ENCODE results near the gene TREX2. TPM values are rescaled to one million over a fixed set of nuclear protein-coding genes. Genes with fewer than 3 reads are reported as not detected.

TREX2 gene
- total RNA-seq, 5 donors from 2014 or later (not counting 1 experiment from before 2014, with no cell fraction given) = 2.4 to 6.3 (median 5.4) TPM

DNA sequence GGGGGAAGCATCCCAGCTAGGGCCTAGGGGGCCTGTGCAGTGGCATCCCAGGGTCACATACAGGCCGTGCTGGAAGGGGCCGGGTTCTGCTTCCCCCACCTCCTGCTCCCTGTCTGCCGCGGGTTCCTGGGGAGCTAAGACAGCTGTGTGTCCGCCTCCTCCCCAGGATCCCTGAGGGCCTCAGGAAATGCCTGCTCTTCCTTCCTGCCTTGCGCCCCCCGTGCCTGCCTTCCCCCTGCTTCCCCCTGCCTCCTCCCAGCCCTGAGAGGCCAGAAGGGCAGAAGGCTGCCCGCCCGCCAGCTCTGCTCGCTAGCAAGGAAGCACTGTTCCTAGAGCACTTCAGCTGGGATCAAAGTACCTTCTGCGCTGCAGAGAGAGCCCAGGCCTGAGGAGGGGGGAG, 46.1 kb upstream of the TREX2 start:
- Mint-ChIP-seq H3K4me1 (no peaks in the 10 kb centered on the region), H3K27ac (no peak overlapping the region)
- WGBS (ENCODE audit: insufficient coverage) = 29% methylated on average over 6 of the region's 11 CpGs

GRCh38 chrX:153491351-153491914, 45.6 kb upstream of the TREX2 start:
- H3K27ac Mint-ChIP-seq = no peak overlapping the region
- Histone ChIP-seq H3K27me3 (replicated peaks in 1 of 2; ENCODE audit: control insufficient read depth in 2 of 2, extremely low read depth in 1 of 2, insufficient read depth in 2 of 2, low read length in 1 of 2) (peaks cover 0 to 14% of the 10 kb centered on the region in 2 experiments), H3K36me3 (ENCODE audit: control insufficient read depth in 2 of 2, extremely low read depth in 1 of 2, insufficient read depth in 1 of 2, low read length in 1 of 2) (no peaks in the 10 kb centered on the region), H3K9me3 (no peaks in the 10 kb centered on the region), H3K4me3 (ENCODE audit: control insufficient read depth in 1 of 2, extremely low read depth in 1 of 2, low read length in 1 of 2) (no peak overlapping the region), H3K27ac (ENCODE audit: low read length) (no peak overlapping the region), H3K4me1 (ENCODE audit: control insufficient read depth in 1 of 2, extremely low read depth in 1 of 2, insufficient read depth in 2 of 2, low read length in 2 of 2) (peaks cover 0 to 3% of the 10 kb centered on the region in 2 experiments)
- ATAC-seq (replicated peaks in 1 of 4) = no peak
- H3K4me1 Mint-ChIP-seq = no peaks in the 10 kb centered on the region
- H3K27me3 Mint-ChIP-seq = peaks cover 2 to 4% of the 10 kb centered on the region in 2 donors
- H3K4me3 Mint-ChIP-seq = no peak overlapping the region
- no peaks in the 10 kb centered on the region for H3K9me3 Mint-ChIP-seq
- DNase-seq = no peak
- H3K36me3 Mint-ChIP-seq = no peaks in the 10 kb centered on the region
- POLR2A ChIA-PET = no interaction called here
- CTCF ChIA-PET = no interaction called here
- WGBS (ENCODE audit: insufficient coverage) = 76% methylated on average over 2 of the region's 10 CpGs

More for the DNA sequence above, 46.1 kb upstream of the TREX2 start:
- Mint-ChIP-seq H3K9me3 (no peaks in the 10 kb centered on the region), H3K27me3 (peaks cover 2 to 4% of the 10 kb centered on the region in 2 donors), H3K4me3 (no peak overlapping the region), H3K36me3 (no peaks in the 10 kb centered on the region)
- Histone ChIP-seq H3K4me3 (ENCODE audit: control insufficient read depth in 1 of 2, extremely low read depth in 1 of 2, low read length in 1 of 2) (no peak overlapping the region), H3K4me1 (ENCODE audit: control insufficient read depth in 1 of 2, extremely low read depth in 1 of 2, insufficient read depth in 2 of 2, low read length in 2 of 2) (peaks cover 0 to 3% of the 10 kb centered on the region in 2 experiments), H3K27me3 (replicated peaks in 1 of 2; ENCODE audit: control insufficient read depth in 2 of 2, extremely low read depth in 1 of 2, insufficient read depth in 2 of 2, low read length in 1 of 2) (peaks cover 0 to 16% of the 10 kb centered on the region in 2 experiments), H3K27ac (ENCODE audit: low read length) (no peak overlapping the region), H3K9me3 (no peaks in the 10 kb centered on the region), H3K36me3 (ENCODE audit: control insufficient read depth in 2 of 2, extremely low read depth in 1 of 2, insufficient read depth in 1 of 2, low read length in 1 of 2) (no peaks in the 10 kb centered on the region)
- no peak for DNase-seq
- ChIA-PET POLR2A (no interaction called here), CTCF (no interaction called here)
- no peak for ATAC-seq (replicated peaks in 1 of 4)

GRCh38 chrX:153490217-153490930, 44.5 kb upstream of the TREX2 start:
- H3K4me1 ChIP-seq (ENCODE audit: control insufficient read depth in 1 of 2, extremely low read depth in 1 of 2, insufficient read depth in 2 of 2, low read length in 2 of 2) = peaks cover 0 to 3% of the 10 kb centered on the region in 2 experiments
- no peak overlapping the region for H3K4me3 ChIP-seq (ENCODE audit: control insufficient read depth in 1 of 2, extremely low read depth in 1 of 2, low read length in 1 of 2)
- CTCF ChIA-PET = no interaction called here
- H3K36me3 ChIP-seq (ENCODE audit: control insufficient read depth in 2 of 2, extremely low read depth in 1 of 2, insufficient read depth in 1 of 2, low read length in 1 of 2) = no peaks in the 10 kb centered on the region
- Mint-ChIP-seq H3K36me3 (no peaks in the 10 kb centered on the region), H3K27me3 (peaks cover 2 to 3% of the 10 kb centered on the region in 2 donors), H3K27ac (no peak overlapping the region), H3K9me3 (no peaks in the 10 kb centered on the region), H3K4me1 (no peaks in the 10 kb centered on the region), H3K4me3 (no peak overlapping the region)
- WGBS (ENCODE audit: insufficient coverage) = 82% methylated on average over 5 of the region's 20 CpGs
- POLR2A ChIA-PET = no interaction called here
- peaks cover 0 to 5% of the 10 kb centered on the region in 2 experiments for H3K27me3 ChIP-seq (replicated peaks in 1 of 2; ENCODE audit: control insufficient read depth in 2 of 2, extremely low read depth in 1 of 2, insufficient read depth in 2 of 2, low read length in 1 of 2)
- no peak for DNase-seq
- no peak overlapping the region for H3K27ac ChIP-seq (ENCODE audit: low read length)
- ATAC-seq (replicated peaks in 1 of 4) = no peak
- no peaks in the 10 kb centered on the region for H3K9me3 ChIP-seq

DNA sequence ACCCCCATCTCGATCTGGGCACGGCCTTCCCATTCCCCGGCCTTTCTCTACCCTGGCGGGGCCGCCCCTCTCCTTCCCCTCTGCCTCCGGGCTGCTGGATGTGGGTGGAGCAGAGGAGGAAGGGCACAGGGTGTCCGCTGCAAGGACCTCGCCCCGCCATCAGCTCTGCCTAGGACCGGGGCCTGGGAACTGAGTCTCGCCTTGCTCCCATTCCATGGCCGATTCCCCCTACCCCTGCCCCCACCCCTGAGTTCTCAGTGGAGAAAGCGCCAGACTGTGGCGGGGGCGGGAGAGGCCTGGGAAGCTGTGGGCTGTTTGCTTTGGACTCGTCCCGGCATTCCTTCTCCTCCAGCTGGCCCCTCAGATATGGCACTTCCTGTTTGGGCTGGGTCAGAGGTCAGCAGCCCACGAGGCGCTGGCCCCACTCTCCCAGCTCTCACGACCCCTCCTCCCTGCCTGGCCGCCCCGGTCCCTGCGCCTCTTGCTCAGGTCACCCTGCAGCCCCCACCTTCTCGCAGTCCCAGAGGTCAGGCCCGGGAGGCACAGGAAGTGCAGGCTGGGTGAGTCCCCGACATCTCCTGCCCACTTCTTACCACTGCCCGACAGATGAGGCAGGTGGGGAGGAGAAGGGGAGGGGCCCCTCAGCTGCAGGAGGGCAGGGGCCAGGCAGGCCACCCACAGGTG, 42.5 kb upstream of the TREX2 start:
- no peak for ATAC-seq (replicated peaks in 1 of 4)

DNA sequence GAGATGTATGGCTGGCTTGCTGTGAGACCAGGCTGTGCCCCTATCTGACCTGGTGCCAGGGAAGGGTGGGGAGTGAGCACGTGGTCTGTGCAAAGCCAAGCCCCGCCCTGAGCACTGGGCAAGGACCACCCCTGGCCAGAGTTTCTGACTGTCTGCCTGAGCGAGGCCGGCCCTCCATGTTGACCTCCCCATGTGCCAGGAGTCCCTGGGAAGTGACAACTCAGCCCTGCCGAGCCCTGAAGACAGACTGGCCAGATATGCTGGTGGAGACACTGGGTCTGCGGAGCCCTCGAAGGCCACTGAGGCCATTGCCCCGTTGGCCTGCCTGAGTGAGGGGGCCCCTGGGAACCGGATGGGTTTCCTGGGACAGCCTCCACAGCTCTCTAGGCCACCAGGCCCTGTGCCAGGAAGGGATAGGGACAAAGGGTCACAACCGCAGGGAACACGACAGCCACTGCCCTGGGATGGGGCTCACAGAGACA, 41.8 kb upstream of the TREX2 start:
- Histone ChIP-seq H3K36me3 (ENCODE audit: control insufficient read depth in 2 of 2, extremely low read depth in 1 of 2, insufficient read depth in 1 of 2, low read length in 1 of 2) (no peaks in the 10 kb centered on the region), H3K9me3 (no peaks in the 10 kb centered on the region), H3K4me3 (ENCODE audit: control insufficient read depth in 1 of 2, extremely low read depth in 1 of 2, low read length in 1 of 2) (no peak overlapping the region), H3K27ac (ENCODE audit: low read length) (no peak overlapping the region), H3K4me1 (ENCODE audit: control insufficient read depth in 1 of 2, extremely low read depth in 1 of 2, insufficient read depth in 2 of 2, low read length in 2 of 2) (no peaks in the 10 kb centered on the region), H3K27me3 (replicated peaks in 1 of 2; ENCODE audit: control insufficient read depth in 2 of 2, extremely low read depth in 1 of 2, insufficient read depth in 2 of 2, low read length in 1 of 2) (no peaks in the 10 kb centered on the region)
- ATAC-seq (replicated peaks in 1 of 4) (no peak), DNase-seq (no peak)
- Mint-ChIP-seq H3K36me3 (no peaks in the 10 kb centered on the region), H3K4me3 (no peak overlapping the region), H3K4me1 (no peaks in the 10 kb centered on the region), H3K27me3 (no peaks in the 10 kb centered on the region), H3K9me3 (no peaks in the 10 kb centered on the region), H3K27ac (no peak overlapping the region)
- ChIA-PET POLR2A (no interaction called here), CTCF (no interaction called here)
- WGBS (ENCODE audit: insufficient coverage) = 81% methylated on average over 11 of the region's 11 CpGs

More for the DNA sequence above, 42.5 kb upstream of the TREX2 start:
- Histone ChIP-seq H3K27me3 (replicated peaks in 1 of 2; ENCODE audit: control insufficient read depth in 2 of 2, extremely low read depth in 1 of 2, insufficient read depth in 2 of 2, low read length in 1 of 2) (no peaks in the 10 kb centered on the region), H3K4me1 (ENCODE audit: control insufficient read depth in 1 of 2, extremely low read depth in 1 of 2, insufficient read depth in 2 of 2, low read length in 2 of 2) (no peaks in the 10 kb centered on the region), H3K36me3 (ENCODE audit: control insufficient read depth in 2 of 2, extremely low read depth in 1 of 2, insufficient read depth in 1 of 2, low read length in 1 of 2) (no peaks in the 10 kb centered on the region), H3K9me3 (no peaks in the 10 kb centered on the region), H3K27ac (ENCODE audit: low read length) (no peak overlapping the region), H3K4me3 (ENCODE audit: control insufficient read depth in 1 of 2, extremely low read depth in 1 of 2, low read length in 1 of 2) (no peak overlapping the region)
- no CpG with 5 or more reads among the region's 27 CpGs for WGBS (ENCODE audit: insufficient coverage)
- Mint-ChIP-seq H3K36me3 (no peaks in the 10 kb centered on the region), H3K9me3 (no peaks in the 10 kb centered on the region), H3K4me1 (no peaks in the 10 kb centered on the region), H3K4me3 (no peak overlapping the region), H3K27me3 (no peaks in the 10 kb centered on the region), H3K27ac (no peak overlapping the region)
- DNase-seq = no peak
- CTCF ChIA-PET = no interaction called here
- POLR2A ChIA-PET = no interaction called here

GRCh38 chrX:153486171-153486570, 40.3 kb upstream of the TREX2 start:
- Histone ChIP-seq H3K27me3 (replicated peaks in 1 of 2; ENCODE audit: control insufficient read depth in 2 of 2, extremely low read depth in 1 of 2, insufficient read depth in 2 of 2, low read length in 1 of 2) (no peaks in the 10 kb centered on the region), H3K36me3 (ENCODE audit: control insufficient read depth in 2 of 2, extremely low read depth in 1 of 2, insufficient read depth in 1 of 2, low read length in 1 of 2) (no peaks in the 10 kb centered on the region), H3K4me1 (ENCODE audit: control insufficient read depth in 1 of 2, extremely low read depth in 1 of 2, insufficient read depth in 2 of 2, low read length in 2 of 2) (no peaks in the 10 kb centered on the region), H3K9me3 (no peaks in the 10 kb centered on the region), H3K4me3 (ENCODE audit: control insufficient read depth in 1 of 2, extremely low read depth in 1 of 2, low read length in 1 of 2) (no peak overlapping the region), H3K27ac (ENCODE audit: low read length) (no peak overlapping the region)
- WGBS (ENCODE audit: insufficient coverage) = 93% methylated on average over 3 of the region's 10 CpGs
- DNase-seq (no peak), ATAC-seq (replicated peaks in 1 of 4) (no peak)
- H3K27me3 Mint-ChIP-seq = no peaks in the 10 kb centered on the region
- no peak overlapping the region for H3K27ac Mint-ChIP-seq
- no peaks in the 10 kb centered on the region for H3K9me3 Mint-ChIP-seq
- H3K4me3 Mint-ChIP-seq = no peak overlapping the region
- no peaks in the 10 kb centered on the region for H3K36me3 Mint-ChIP-seq
- ChIA-PET CTCF (no interaction called here), POLR2A (no interaction called here)
- no peaks in the 10 kb centered on the region for H3K4me1 Mint-ChIP-seq

Data from T-cell (primary cell).